WTC11 (cell line): ENCODE data around the gene ZNF438. TPM values are rescaled to one million over a fixed set of nuclear protein-coding genes. Genes with fewer than 3 reads are reported as not detected.

Source experiments
- ATAC-seq: fragments of 200-7000 bp; cut with Tn5 transposase; 2 replicates; pipeline ENCODE4 v1.10.0; 2021; ENCODE audit warnings: mild to moderate bottlenecking, moderate library complexity
- CTCF ChIA-PET: fragments of 300-600 bp; sonication (Branson Sonifier 250); formaldehyde crosslinking; loops from one replicate; lab custom pipeline; 2021; ENCODE audit warnings: antibody characterized with exemption; lab: Charles Lee
- POLR2A ChIA-PET: fragments of 350-600 bp; sonication (Branson Sonifier 250); formaldehyde crosslinking; loops from one replicate; lab custom pipeline; 2021; ENCODE audit warnings: antibody characterized with exemption; lab: Charles Lee
- DNase-seq: peaks from one replicate; pipeline ENCODE4 v3.0.0; 2021; ENCODE audit warnings: low spot score
- H3K27ac Mint-ChIP-seq: 2 replicates; pipeline ENCODE4 v1.8.0; 2021; ENCODE audit warnings: mixed read lengths
- H3K27me3 Mint-ChIP-seq: 2 replicates; pipeline ENCODE4 v1.8.0; 2021; ENCODE audit warnings: low read depth, mild to moderate bottlenecking, moderate library complexity, mixed read lengths
- H3K36me3 Mint-ChIP-seq: 2 replicates; pipeline ENCODE4 v1.8.0; 2021; ENCODE audit warnings: mixed read lengths
- H3K4me1 Mint-ChIP-seq: 2 replicates; pipeline ENCODE4 v1.8.0; 2022; ENCODE audit warnings: mixed read lengths
- H3K4me3 Mint-ChIP-seq: 2 replicates; pipeline ENCODE4 v1.8.0; 2021; ENCODE audit warnings: mild to moderate bottlenecking, moderate library complexity, mixed read lengths
- H3K9me3 Mint-ChIP-seq: 2 replicates; pipeline ENCODE4 v1.8.0; 2021; ENCODE audit warnings: mixed read lengths
- CREB1 ChIP-seq: sonication (generic); formaldehyde crosslinking; IDR thresholded peaks from 2 replicates; pipeline ENCODE4 v1.8.0; 2023; ENCODE audit warnings: mild to moderate bottlenecking, missing genetic modification reagents
- MYBL2 ChIP-seq: sonication (generic); formaldehyde crosslinking; IDR thresholded peaks from 2 replicates; pipeline ENCODE4 v1.8.1; 2023; ENCODE audit warnings: mild to moderate bottlenecking, moderate library complexity, missing genetic modification reagents
- OVOL2 ChIP-seq: fragments of 250-450 bp; sonication (Bioruptor Pico); IDR thresholded peaks from 2 replicates; pipeline ENCODE4 v1.9.0; 2021; ENCODE audit warnings: mild to moderate bottlenecking, borderline replicate concordance
- RORB ChIP-seq: fragments of 250-450 bp; sonication (Bioruptor Pico); IDR thresholded peaks from 2 replicates; pipeline ENCODE4 v1.9.0; 2021; ENCODE audit warnings: mild to moderate bottlenecking
- TEAD1 ChIP-seq: sonication (generic); formaldehyde crosslinking; IDR thresholded peaks from 2 replicates; pipeline ENCODE4 v1.8.0; 2022; ENCODE audit warnings: mild to moderate bottlenecking, missing genetic modification reagents
- TP53 ChIP-seq: sonication (generic); formaldehyde crosslinking; IDR thresholded peaks from 2 replicates; pipeline ENCODE4 v1.8.1; 2023; ENCODE audit warnings: mild to moderate bottlenecking, missing genetic modification reagents
- ZNF232 ChIP-seq: sonication (generic); formaldehyde crosslinking; IDR thresholded peaks from 2 replicates; pipeline ENCODE4 v1.8.0; 2022; ENCODE audit warnings: mild to moderate bottlenecking, missing genetic modification reagents
- ZNF416 ChIP-seq: fragments of 250-450 bp; sonication (Bioruptor Pico); IDR thresholded peaks from 2 replicates; pipeline ENCODE4 v1.9.0; 2021; ENCODE audit warnings: mild to moderate bottlenecking, inconsistent platforms
- total RNA-seq: library from RNA; stranded (reverse); gene quantifications from 3 replicates; pipeline ENCODE4 v1.2.3, GENCODE V29; 2021
- TF ChIP-seq, protein P1 (sequence below): fragments of 200-600 bp; IDR thresholded peaks from 2 replicates; pipeline ENCODE4 v1.8.0; 2022; ENCODE audit warnings: antibody characterized with exemption
- TF ChIP-seq, protein P2 (sequence below): sonication (generic); formaldehyde crosslinking; IDR thresholded peaks from 2 replicates; pipeline ENCODE4 v1.8.1; 2023; ENCODE audit warnings: mild to moderate bottlenecking, missing genetic modification reagents
- TF ChIP-seq, protein P3 (sequence below): sonication (generic); formaldehyde crosslinking; IDR thresholded peaks from 2 replicates; pipeline ENCODE4 v1.8.0; 2023; ENCODE audit warnings: missing genetic modification reagents, mild to moderate bottlenecking, borderline replicate concordance
- TF ChIP-seq, protein P4 (sequence below): fragments of 250-450 bp; sonication (Bioruptor Pico); IDR thresholded peaks from 2 replicates; pipeline ENCODE4 v1.9.0; 2021; ENCODE audit warnings: mild to moderate bottlenecking, borderline replicate concordance
- TF ChIP-seq, protein P5 (sequence below): sonication (generic); formaldehyde crosslinking; IDR thresholded peaks from 2 replicates; pipeline ENCODE4 v1.8.1; 2023; ENCODE audit warnings: mild to moderate bottlenecking, missing genetic modification reagents, moderate library complexity

Gene ZNF438
- total RNA-seq, 1 experiment from 2014 or later: 1.9 TPM

DNA sequence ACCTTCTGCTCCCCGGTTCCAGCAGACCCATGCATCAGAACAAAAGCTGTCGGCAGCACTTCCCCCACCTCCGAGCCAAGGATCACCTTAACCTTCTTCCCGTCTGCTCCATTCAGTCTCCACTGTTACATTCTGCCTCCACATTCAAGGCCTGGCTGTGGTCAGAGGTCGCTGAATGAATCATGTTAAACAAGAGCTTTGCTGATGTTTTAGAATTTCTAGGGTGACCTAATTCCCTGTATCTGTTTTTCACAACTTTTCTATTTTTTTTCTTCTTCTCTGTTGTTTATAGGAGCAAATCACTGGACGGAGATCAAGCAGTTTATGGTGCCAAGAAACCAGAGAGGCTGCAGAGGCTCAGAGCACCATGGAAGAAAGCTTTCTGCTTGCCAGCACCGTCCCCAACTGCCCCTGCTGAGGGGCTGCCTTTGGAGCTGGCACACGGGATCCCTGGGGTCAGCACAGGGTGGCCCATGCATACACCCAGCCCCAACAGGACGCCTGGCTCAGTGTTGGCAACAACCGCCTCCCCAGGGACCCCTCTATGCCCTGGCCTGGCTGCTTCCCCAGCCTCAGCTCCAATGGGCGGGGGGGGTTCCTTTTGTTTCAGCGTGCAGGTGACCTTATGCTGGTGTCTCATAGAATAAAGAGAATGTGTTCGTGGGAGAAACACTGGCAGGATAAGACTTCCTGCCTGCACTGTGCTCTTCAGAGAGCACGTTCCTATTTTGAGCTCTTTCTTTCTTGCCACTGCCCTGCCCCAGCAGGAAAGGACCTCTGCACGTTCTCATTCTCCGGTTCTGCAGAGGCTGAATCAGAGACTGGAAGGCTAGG is 219.4 kb downstream of the ZNF438 start:
- no peak; the same call in 1 of the 2 replicates for ATAC-seq
- H3K4me3 Mint-ChIP-seq: no peak overlapping the region
- peaks cover 24% of the 10 kb centered on the region for H3K4me1 Mint-ChIP-seq
- H3K9me3 Mint-ChIP-seq: peaks cover 12% of the 10 kb centered on the region
- CTCF ChIA-PET: interaction anchor here (0.6 to 1.4 kb wide), 4 partner anchors 11 to 220 kb away, joined by 3 to 6 read pairs (median 3); no protein-coding TSS in a partner anchor
- POLR2A ChIA-PET: interaction anchor here (0.5 kb wide), 1 partner anchor 582 kb away, joined by 6 read pairs; no protein-coding TSS in a partner anchor
- no peak overlapping the region for H3K27ac Mint-ChIP-seq
- no peak for DNase-seq
- peaks cover 10% of the 10 kb centered on the region for H3K36me3 Mint-ChIP-seq
- TF ChIP-seq, protein P1, sequence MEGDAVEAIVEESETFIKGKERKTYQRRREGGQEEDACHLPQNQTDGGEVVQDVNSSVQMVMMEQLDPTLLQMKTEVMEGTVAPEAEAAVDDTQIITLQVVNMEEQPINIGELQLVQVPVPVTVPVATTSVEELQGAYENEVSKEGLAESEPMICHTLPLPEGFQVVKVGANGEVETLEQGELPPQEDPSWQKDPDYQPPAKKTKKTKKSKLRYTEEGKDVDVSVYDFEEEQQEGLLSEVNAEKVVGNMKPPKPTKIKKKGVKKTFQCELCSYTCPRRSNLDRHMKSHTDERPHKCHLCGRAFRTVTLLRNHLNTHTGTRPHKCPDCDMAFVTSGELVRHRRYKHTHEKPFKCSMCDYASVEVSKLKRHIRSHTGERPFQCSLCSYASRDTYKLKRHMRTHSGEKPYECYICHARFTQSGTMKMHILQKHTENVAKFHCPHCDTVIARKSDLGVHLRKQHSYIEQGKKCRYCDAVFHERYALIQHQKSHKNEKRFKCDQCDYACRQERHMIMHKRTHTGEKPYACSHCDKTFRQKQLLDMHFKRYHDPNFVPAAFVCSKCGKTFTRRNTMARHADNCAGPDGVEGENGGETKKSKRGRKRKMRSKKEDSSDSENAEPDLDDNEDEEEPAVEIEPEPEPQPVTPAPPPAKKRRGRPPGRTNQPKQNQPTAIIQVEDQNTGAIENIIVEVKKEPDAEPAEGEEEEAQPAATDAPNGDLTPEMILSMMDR: no peak
- H3K27me3 Mint-ChIP-seq: no peaks in the 10 kb centered on the region; the same call in 1 of the 2 replicates

DNA sequence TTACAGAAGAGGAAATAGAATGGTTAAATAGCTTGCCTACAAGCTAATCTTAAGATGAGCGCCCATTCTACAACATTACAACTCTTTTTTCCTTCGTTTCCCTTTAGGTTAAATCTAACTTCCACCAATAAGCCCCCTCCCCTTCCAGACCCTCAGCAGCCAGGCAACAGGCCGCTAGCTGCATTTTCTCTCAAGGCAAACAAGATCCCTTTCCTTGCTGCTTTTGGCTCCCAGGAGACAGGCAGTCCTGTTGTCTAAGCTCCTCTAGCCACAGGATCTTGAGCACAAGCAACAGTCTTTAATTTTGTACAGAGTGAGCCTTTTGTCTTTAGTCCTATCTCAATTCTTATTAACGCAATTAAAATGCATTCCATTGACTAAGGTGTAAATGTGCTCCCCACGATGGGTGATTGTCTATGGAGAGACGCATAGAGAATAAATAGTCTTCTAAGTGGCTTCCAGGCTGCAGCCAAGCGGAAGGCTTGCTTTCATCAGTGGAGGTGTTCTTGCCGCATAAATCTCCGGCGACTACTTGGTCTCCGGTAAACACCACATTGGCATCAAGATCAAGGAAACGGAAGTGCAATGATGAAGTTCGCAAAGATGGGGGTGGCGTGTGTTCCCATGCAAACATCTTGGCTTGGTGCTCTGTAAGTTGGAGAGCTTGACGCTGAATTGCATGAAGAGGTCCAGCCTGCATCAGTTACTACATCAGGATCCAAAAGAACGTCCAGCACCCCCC is 220.2 kb downstream of the ZNF438 start:
- Mint-ChIP-seq H3K4me3 (no peak overlapping the region), H3K27me3 (peaks cover 3% of the 10 kb centered on the region; the same call in 1 of the 2 replicates)
- CTCF ChIA-PET: interaction anchor here (1.0 to 1.4 kb wide), 2 partner anchors 28 to 93 kb away, joined by 3 to 4 read pairs; no protein-coding TSS in a partner anchor

DNA sequence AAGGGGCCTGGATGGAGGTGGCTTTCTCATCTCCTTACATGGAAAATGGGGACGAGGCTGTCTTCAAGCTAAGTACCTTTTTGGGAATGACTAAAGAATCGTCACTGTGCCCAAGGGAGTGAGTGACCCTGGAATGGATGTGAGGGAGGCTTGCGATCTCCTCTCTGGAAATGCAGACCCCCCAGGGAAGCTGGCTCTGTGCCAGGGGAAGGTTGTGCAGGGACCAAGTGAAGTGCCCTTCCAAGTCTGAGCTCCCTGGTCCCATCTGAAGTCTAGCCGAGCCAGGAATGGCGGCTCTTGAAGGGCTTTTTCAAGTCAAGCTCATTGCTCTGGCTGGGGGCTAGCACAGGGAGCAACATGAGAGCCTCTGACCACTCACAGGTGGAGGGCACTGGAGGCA is 221.2 kb downstream of the ZNF438 start:
- no peak for ATAC-seq
- CTCF ChIA-PET: interaction anchor here (1.0 to 1.4 kb wide), 2 partner anchors 27 to 92 kb away, joined by 3 to 4 read pairs; no protein-coding TSS in a partner anchor
- peaks cover 18% of the 10 kb centered on the region for H3K4me1 Mint-ChIP-seq
- TF ChIP-seq, protein P2, sequence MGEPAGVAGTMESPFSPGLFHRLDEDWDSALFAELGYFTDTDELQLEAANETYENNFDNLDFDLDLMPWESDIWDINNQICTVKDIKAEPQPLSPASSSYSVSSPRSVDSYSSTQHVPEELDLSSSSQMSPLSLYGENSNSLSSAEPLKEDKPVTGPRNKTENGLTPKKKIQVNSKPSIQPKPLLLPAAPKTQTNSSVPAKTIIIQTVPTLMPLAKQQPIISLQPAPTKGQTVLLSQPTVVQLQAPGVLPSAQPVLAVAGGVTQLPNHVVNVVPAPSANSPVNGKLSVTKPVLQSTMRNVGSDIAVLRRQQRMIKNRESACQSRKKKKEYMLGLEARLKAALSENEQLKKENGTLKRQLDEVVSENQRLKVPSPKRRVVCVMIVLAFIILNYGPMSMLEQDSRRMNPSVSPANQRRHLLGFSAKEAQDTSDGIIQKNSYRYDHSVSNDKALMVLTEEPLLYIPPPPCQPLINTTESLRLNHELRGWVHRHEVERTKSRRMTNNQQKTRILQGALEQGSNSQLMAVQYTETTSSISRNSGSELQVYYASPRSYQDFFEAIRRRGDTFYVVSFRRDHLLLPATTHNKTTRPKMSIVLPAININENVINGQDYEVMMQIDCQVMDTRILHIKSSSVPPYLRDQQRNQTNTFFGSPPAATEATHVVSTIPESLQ (CRISPR knock-in tag): no peak
- TF ChIP-seq, protein P3, sequence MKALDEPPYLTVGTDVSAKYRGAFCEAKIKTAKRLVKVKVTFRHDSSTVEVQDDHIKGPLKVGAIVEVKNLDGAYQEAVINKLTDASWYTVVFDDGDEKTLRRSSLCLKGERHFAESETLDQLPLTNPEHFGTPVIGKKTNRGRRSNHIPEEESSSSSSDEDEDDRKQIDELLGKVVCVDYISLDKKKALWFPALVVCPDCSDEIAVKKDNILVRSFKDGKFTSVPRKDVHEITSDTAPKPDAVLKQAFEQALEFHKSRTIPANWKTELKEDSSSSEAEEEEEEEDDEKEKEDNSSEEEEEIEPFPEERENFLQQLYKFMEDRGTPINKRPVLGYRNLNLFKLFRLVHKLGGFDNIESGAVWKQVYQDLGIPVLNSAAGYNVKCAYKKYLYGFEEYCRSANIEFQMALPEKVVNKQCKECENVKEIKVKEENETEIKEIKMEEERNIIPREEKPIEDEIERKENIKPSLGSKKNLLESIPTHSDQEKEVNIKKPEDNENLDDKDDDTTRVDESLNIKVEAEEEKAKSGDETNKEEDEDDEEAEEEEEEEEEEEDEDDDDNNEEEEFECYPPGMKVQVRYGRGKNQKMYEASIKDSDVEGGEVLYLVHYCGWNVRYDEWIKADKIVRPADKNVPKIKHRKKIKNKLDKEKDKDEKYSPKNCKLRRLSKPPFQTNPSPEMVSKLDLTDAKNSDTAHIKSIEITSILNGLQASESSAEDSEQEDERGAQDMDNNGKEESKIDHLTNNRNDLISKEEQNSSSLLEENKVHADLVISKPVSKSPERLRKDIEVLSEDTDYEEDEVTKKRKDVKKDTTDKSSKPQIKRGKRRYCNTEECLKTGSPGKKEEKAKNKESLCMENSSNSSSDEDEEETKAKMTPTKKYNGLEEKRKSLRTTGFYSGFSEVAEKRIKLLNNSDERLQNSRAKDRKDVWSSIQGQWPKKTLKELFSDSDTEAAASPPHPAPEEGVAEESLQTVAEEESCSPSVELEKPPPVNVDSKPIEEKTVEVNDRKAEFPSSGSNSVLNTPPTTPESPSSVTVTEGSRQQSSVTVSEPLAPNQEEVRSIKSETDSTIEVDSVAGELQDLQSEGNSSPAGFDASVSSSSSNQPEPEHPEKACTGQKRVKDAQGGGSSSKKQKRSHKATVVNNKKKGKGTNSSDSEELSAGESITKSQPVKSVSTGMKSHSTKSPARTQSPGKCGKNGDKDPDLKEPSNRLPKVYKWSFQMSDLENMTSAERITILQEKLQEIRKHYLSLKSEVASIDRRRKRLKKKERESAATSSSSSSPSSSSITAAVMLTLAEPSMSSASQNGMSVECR (CRISPR knock-in tag): no peak

More for the DNA sequence above, 220.2 kb downstream of the ZNF438 start:
- H3K4me1 Mint-ChIP-seq: peaks cover 23% of the 10 kb centered on the region
- H3K36me3 Mint-ChIP-seq: peaks cover 13% of the 10 kb centered on the region
- TF ChIP-seq CREB1 (CRISPR knock-in tag) (no peak), MYBL2 (CRISPR knock-in tag) (no peak), ZNF232 (CRISPR knock-in tag) (no peak), RORB (no peak), TP53 (CRISPR knock-in tag) (no peak), ZNF416 (CRISPR knock-in tag) (no peak), OVOL2 (CRISPR knock-in tag) (no peak), TEAD1 (CRISPR knock-in tag) (no peak)
- TF ChIP-seq, protein P4, sequence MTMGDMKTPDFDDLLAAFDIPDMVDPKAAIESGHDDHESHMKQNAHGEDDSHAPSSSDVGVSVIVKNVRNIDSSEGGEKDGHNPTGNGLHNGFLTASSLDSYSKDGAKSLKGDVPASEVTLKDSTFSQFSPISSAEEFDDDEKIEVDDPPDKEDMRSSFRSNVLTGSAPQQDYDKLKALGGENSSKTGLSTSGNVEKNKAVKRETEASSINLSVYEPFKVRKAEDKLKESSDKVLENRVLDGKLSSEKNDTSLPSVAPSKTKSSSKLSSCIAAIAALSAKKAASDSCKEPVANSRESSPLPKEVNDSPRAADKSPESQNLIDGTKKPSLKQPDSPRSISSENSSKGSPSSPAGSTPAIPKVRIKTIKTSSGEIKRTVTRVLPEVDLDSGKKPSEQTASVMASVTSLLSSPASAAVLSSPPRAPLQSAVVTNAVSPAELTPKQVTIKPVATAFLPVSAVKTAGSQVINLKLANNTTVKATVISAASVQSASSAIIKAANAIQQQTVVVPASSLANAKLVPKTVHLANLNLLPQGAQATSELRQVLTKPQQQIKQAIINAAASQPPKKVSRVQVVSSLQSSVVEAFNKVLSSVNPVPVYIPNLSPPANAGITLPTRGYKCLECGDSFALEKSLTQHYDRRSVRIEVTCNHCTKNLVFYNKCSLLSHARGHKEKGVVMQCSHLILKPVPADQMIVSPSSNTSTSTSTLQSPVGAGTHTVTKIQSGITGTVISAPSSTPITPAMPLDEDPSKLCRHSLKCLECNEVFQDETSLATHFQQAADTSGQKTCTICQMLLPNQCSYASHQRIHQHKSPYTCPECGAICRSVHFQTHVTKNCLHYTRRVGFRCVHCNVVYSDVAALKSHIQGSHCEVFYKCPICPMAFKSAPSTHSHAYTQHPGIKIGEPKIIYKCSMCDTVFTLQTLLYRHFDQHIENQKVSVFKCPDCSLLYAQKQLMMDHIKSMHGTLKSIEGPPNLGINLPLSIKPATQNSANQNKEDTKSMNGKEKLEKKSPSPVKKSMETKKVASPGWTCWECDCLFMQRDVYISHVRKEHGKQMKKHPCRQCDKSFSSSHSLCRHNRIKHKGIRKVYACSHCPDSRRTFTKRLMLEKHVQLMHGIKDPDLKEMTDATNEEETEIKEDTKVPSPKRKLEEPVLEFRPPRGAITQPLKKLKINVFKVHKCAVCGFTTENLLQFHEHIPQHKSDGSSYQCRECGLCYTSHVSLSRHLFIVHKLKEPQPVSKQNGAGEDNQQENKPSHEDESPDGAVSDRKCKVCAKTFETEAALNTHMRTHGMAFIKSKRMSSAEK (CRISPR knock-in tag): no peak
- TF ChIP-seq, protein P5, sequence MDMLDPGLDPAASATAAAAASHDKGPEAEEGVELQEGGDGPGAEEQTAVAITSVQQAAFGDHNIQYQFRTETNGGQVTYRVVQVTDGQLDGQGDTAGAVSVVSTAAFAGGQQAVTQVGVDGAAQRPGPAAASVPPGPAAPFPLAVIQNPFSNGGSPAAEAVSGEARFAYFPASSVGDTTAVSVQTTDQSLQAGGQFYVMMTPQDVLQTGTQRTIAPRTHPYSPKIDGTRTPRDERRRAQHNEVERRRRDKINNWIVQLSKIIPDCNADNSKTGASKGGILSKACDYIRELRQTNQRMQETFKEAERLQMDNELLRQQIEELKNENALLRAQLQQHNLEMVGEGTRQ (CRISPR knock-in tag): no peak
- POLR2A ChIA-PET: interaction anchor here (0.9 kb wide), 1 partner anchor 51 kb away, joined by 3 read pairs; no protein-coding TSS in a partner anchor
- DNase-seq (no peak), ATAC-seq (no peak)
- no peak overlapping the region for H3K27ac Mint-ChIP-seq
- peaks cover 12% of the 10 kb centered on the region for H3K9me3 Mint-ChIP-seq

More for the DNA sequence above, 221.2 kb downstream of the ZNF438 start:
- Mint-ChIP-seq H3K9me3 (peaks cover 15% of the 10 kb centered on the region), H3K36me3 (peaks cover 15% of the 10 kb centered on the region), H3K27ac (no peak overlapping the region), H3K4me3 (no peak overlapping the region), H3K27me3 (peaks cover 3% of the 10 kb centered on the region; the same call in 1 of the 2 replicates)
- POLR2A ChIA-PET: interaction anchor here (0.9 kb wide), 1 partner anchor 52 kb away, joined by 3 read pairs; no protein-coding TSS in a partner anchor
- no peak for DNase-seq
